GM18507 (cell line): Measurements from ENCODE around the gene PCLO.
"Not testable (repeated sequence)": the region's sequence is repeated elsewhere in the genome, so short reads cannot be mapped to it uniquely, and the experiment has no call there.

Source experiments
- DNase-seq: peaks from one replicate; pipeline ENCODE4 v3.0.0; 2011; ENCODE audit warnings: low read depth; ENCODE audit not compliant: insufficient read length; ENCODE audit errors: extremely low spot score
- FAIRE-seq: peaks from 2 replicates; lab custom pipeline; 2011; peaks lifted over from hg19 to GRCh38; lab: Jason Lieb, UNC

PCLO gene

GRCh38 chr7:83065714-83066113 is 97.0 kb downstream of the PCLO start:
- FAIRE-seq = no peak
- DNase-seq = no peak

DNA sequence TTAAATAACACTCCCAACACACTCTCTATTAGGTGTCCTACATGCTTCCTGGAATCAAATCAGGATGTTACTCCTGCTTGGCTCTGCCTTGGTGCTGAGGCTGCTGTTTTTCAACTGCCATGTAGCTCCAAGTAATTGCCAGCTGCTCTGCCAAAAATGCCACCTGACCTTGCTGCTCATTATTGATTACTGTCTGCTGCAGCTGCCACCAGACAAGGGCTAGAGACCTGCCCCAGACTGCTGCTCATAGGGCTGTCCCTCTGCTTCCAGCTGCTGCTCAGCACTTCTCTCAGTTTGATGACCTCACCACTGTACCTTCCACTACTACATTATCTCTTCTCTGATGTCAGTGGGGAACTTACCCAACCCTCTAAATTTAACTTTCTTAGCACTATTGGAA is 102.5 kb downstream of the PCLO start:
- FAIRE-seq (no peak), DNase-seq (no peak)

- no peak for FAIRE-seq
- DNase-seq = no peak
Observed at GRCh38 chr7:83058667-83059066, 104.0 kb downstream of the PCLO start.

- DNase-seq (no peak), FAIRE-seq (no peak)
Observed at GRCh38 chr7:83055197-83055596, 107.5 kb downstream of the PCLO start.

GRCh38 chr7:83054472-83054871 is 108.2 kb downstream of the PCLO start:
- FAIRE-seq (no peak), DNase-seq (no peak)

GRCh38 chr7:83053965-83054364 is 108.7 kb downstream of the PCLO start:
- no peak for FAIRE-seq
- no peak for DNase-seq

DNA sequence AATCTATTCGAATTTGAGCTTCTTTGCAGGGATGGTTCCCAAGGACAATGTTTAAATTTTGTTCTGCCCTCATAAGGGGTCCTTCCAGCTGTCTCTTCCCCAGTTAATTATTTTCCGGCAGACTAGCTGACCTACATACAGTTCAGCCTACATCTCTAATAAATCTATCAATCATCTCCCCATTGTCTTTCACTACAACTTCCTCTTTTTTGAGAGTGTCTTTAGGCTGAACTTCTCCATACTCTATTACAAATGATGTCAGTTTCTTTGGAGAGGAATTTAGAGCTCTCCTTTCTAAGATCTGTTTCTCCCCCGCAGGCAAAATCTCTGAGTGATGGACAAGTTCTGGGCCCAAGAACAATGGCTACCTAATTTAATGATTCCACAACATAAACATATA is 122.2 kb downstream of the PCLO start:
- DNase-seq (no peak), FAIRE-seq (no peak)

- no peak for FAIRE-seq
- DNase-seq = no peak
Observed at GRCh38 chr7:83038787-83039186, 123.9 kb downstream of the PCLO start.

GRCh38 chr7:83036721-83037380 is 125.8 kb downstream of the PCLO start:
- FAIRE-seq = no peak
- DNase-seq = no peak

DNA sequence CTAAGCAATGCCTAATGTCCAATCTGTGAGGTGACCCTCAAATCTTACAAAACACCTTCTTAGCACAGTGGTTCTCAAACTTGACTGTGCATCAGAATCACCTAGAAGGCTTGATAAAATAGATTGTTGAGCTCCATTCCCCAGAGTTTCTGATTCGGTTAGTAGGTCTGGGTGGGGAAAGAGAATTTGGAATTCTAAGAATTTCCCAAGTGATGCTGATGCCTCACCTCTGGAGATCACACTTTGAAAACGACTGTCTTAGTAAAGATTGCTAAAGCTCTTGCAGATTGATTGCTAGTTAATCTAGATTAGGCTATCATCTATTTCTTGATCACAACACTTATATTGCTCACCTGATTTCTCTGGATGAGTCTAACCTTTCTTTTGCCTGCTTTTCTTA is 126.6 kb downstream of the PCLO start:
- FAIRE-seq = no peak

DNA sequence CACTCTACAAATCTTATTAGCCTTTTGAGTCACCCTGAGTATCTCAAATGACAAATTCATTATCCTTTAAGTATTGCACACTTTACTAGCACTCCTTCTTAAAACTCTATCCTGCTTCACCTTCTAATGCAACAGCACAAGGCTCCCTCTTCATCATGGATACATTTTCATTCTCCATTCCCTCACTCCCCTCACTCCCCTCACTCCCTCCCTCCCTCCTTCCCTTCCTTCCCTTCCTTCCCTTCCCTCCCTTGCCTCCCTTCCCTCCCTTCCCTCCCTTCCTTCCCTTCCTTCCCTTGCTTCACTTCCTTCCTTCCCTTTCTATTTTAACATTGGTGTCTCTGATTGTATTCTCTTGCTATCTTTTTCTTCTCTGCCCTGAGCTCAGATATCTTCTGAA is 130.5 kb downstream of the PCLO start:
- DNase-seq (no peak), FAIRE-seq (no peak)

More for the DNA sequence above, 126.6 kb downstream of the PCLO start:
- DNase-seq = no peak

- DNase-seq, FAIRE-seq: not testable (repeated sequence)
Observed at GRCh38 chr7:83023817-83024665, 138.6 kb downstream of the PCLO start.

GRCh38 chr7:83021032-83021431 is 141.7 kb downstream of the PCLO start:
- FAIRE-seq = no peak
- DNase-seq = no peak

GRCh38 chr7:83020161-83020560 is 142.5 kb downstream of the PCLO start:
- DNase-seq (no peak), FAIRE-seq (no peak)

DNA sequence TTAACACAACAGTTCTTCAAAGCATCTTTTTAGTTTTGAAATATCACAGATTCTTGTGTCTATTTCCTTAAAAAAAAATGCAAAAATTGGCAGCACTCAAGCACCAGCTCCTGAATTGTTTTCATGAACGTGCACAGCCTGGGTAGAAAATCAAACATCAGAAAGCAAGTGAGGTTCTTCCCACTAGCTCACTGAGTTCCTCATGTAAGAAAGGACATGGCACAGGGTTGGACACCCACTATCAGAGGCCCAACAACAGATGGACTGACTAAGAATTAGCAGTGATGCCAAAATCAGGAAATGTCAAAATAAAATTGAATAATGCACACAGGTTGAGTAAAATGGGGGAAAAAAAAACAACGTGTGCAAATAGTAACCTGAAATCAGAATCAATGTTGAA is 146.8 kb downstream of the PCLO start:
- FAIRE-seq (no peak), DNase-seq (no peak)

GRCh38 chr7:83014546-83014945 is 148.1 kb downstream of the PCLO start:
- DNase-seq = no peak
- no peak for FAIRE-seq

DNA sequence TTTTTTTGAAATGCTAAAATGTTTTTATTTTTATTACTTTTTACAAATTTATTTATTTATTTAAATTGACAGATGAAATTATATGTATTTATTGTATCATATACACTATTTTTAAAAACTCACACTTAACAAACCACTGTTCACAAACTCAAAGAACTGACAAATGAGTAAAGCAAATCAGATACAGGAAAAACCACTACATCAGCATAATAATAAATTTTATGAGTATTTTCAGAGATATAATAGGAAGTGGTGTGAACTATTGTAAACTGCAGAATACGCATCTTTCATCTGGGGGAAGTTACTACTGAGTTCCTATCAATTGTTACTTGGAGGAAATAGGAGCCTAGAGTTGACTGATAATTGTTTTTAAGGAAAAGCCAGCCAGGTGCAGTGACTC is 150.7 kb downstream of the PCLO start:
- no peak for DNase-seq
- no peak for FAIRE-seq

DNA sequence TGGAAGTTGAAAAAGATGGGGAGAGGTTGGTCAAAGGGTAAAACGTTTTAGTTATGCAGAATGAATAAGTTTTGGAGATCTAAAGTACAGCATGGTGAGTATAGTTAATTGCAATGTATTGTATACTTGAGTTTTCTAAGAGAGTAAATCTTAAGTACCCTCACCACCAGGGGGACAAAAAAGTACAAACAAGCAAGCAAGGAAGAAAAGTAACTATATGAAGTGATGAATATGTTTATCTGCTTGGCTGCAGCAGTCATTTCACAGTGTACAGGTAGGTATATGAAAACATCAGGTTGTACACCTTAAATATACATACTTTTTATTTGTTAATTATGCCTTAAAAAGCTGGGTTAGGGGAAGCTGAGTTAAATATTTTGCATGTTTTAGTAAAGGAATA is 157.3 kb downstream of the PCLO start:
- DNase-seq (no peak), FAIRE-seq (no peak)

GRCh38 chr7:83001362-83002040 is 161.2 kb downstream of the PCLO start:
- DNase-seq (no peak), FAIRE-seq (no peak)

DNA sequence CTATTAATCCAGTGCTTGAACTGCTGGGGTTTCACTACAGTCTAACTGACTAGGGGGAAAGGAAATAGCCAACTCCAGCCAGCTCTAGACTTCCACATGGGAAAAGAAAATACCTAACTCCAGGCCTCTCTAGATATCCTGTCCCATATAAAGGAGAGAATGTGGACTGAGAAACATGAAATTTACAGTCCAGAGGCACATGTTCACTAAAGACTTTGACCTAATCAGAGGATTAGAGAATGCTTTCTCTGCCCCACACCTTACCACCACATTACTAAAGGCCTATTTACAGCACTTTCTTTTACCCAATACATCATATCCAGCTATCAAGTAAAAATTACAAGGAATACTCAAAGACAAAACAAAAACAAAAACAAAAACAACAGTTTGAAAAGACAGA is 164.2 kb downstream of the PCLO start:
- DNase-seq (no peak), FAIRE-seq (no peak)
